WI38 (cell line): Measurements from ENCODE around the gene LTBP1.

Source experiments
- H3K4me3 ChIP-seq: 2 replicates; pipeline ENCODE4 v1.5.1; 2011; ENCODE audit warnings: low read depth, mild to moderate bottlenecking, control low read depth, low read length
- TF ChIP-seq, protein P1 (sequence below): IDR thresholded peaks from 2 replicates; pipeline ENCODE4 v1.5.1; 2012; ENCODE audit warnings: low read depth, mild to moderate bottlenecking, control low read depth, low read length

LTBP1 gene

DNA sequence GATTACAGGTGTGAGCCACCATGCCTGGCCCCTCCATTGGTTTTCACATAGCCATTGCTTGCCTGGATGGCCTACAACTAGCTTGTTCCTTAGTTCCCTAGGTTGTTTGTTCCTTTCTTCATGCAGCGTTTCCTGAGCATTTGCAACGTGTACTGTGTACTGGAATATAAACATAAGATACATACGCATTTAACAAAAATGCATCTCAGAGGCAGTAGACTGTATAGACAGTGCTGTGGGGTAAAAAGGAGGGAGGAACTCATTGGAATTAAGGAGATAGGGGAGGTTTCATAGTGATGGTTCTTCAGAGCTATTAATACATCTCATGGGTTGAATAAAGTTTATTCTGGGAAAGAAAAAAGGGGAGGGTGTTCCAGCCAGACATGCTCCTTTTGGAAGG is 269.2 kb downstream of the LTBP1 start:
- no peak overlapping the region for H3K4me3 ChIP-seq
- TF ChIP-seq, protein P1, sequence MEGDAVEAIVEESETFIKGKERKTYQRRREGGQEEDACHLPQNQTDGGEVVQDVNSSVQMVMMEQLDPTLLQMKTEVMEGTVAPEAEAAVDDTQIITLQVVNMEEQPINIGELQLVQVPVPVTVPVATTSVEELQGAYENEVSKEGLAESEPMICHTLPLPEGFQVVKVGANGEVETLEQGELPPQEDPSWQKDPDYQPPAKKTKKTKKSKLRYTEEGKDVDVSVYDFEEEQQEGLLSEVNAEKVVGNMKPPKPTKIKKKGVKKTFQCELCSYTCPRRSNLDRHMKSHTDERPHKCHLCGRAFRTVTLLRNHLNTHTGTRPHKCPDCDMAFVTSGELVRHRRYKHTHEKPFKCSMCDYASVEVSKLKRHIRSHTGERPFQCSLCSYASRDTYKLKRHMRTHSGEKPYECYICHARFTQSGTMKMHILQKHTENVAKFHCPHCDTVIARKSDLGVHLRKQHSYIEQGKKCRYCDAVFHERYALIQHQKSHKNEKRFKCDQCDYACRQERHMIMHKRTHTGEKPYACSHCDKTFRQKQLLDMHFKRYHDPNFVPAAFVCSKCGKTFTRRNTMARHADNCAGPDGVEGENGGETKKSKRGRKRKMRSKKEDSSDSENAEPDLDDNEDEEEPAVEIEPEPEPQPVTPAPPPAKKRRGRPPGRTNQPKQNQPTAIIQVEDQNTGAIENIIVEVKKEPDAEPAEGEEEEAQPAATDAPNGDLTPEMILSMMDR: no peak

- H3K4me3 ChIP-seq: no peak overlapping the region
These were observed 269.9 kb downstream of the LTBP1 start for GRCh38 chr2:33216508-33217182.

DNA sequence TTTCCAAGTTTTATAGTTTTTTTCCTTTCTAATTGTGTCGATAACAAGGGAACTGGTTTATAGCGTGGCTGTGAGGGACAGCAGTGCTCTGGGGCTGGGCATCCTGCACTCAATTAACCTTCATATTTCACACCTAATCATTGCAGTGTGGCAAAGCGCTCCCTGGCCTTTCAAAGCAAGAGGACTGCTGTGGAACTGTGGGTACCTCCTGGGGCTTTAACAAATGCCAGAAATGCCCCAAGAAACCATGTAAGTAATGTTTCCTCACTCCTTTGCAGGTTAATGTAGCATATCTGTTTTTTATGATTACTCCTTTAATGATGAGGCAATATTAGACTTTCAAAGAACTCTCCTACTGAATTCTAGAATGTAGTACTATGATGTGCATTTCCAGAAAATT is 270.7 kb downstream of the LTBP1 start:
- TF ChIP-seq, protein P1: no peak
- no peak overlapping the region for H3K4me3 ChIP-seq

More at GRCh38 chr2:33216508-33217182, 269.9 kb downstream of the LTBP1 start:
- TF ChIP-seq, protein P1: no peak

- TF ChIP-seq, protein P1: no peak
- H3K4me3 ChIP-seq: no peak overlapping the region
These were observed 272.4 kb downstream of the LTBP1 start for GRCh38 chr2:33219114-33219513.

- H3K4me3 ChIP-seq: no peak overlapping the region
- TF ChIP-seq, protein P1: no peak
These were observed 273.1 kb downstream of the LTBP1 start for GRCh38 chr2:33219850-33220275.

GRCh38 chr2:33220533-33220932 is 273.8 kb downstream of the LTBP1 start:
- TF ChIP-seq, protein P1: no peak
- H3K4me3 ChIP-seq: no peak overlapping the region

- H3K4me3 ChIP-seq: no peak overlapping the region
- TF ChIP-seq, protein P1: no peak
These were observed 274.5 kb downstream of the LTBP1 start for GRCh38 chr2:33221046-33221784.
